HepG2 (cell line): ENCODE measurements around the gene HELB. TPM values are rescaled to one million over a fixed set of nuclear protein-coding genes. Genes with fewer than 3 reads are reported as not detected.

Experiments used
- ARNT2 ChIP-seq: sonication (generic); formaldehyde crosslinking; IDR thresholded peaks from 2 replicates; pipeline ENCODE4 v1.8.0; 2022; ENCODE audit warnings: mild to moderate bottlenecking, low read depth, missing genetic modification reagents, moderate library complexity
- ATF7 ChIP-seq, 2 experiments: fragments of 450-650 bp in 1 of 2; sonication (generic) in 1 of 2; formaldehyde crosslinking in 1 of 2; IDR thresholded peaks; 2 replicates each; pipeline versions ENCODE4 v1.4.0 to v1.6.1; 2016 to 2020; ENCODE audit warnings: antibody characterized with exemption in 1 of 2, mild to moderate bottlenecking in 1 of 2, missing genetic modification reagents in 1 of 2
- IKZF1 ChIP-seq: fragments of 450-650 bp; IDR thresholded peaks from 2 replicates; pipeline ENCODE4 v1.7.1; 2016
- IKZF4 ChIP-seq: sonication (generic); formaldehyde crosslinking; IDR thresholded peaks from 2 replicates; pipeline ENCODE4 v1.5.1; 2020; ENCODE audit warnings: borderline replicate concordance, mild to moderate bottlenecking, low read depth, missing genetic modification reagents; ENCODE audit errors: not compliant biosample characterization
- MEF2D ChIP-seq: sonication (generic); formaldehyde crosslinking; IDR thresholded peaks from 2 replicates; pipeline ENCODE4 v1.5.1; 2020; ENCODE audit warnings: mild to moderate bottlenecking, missing genetic modification reagents
- MTF1 ChIP-seq: sonication (generic); formaldehyde crosslinking; IDR thresholded peaks from 2 replicates; pipeline ENCODE4 v1.5.0; 2020; ENCODE audit warnings: missing genetic modification reagents
- TAF1 ChIP-seq: sonication (generic); formaldehyde crosslinking; IDR thresholded peaks from 2 replicates; pipeline ENCODE4 v1.4.0; 2020; ENCODE audit warnings: missing genetic modification reagents
- TBX3 ChIP-seq: fragments of 450-650 bp; IDR thresholded peaks from 2 replicates; pipeline ENCODE4 v1.6.1; 2017; ENCODE audit warnings: antibody characterized with exemption, mild to moderate bottlenecking, inconsistent platforms, borderline replicate concordance
- THYN1 ChIP-seq: sonication (generic); formaldehyde crosslinking; IDR thresholded peaks from 2 replicates; pipeline ENCODE4 v1.8.1; 2023; ENCODE audit warnings: low read depth, mild to moderate bottlenecking, moderate library complexity, missing genetic modification reagents, borderline replicate concordance
- TOPORS ChIP-seq: sonication (generic); formaldehyde crosslinking; IDR thresholded peaks from 2 replicates; pipeline ENCODE4 v1.8.0; 2023; ENCODE audit warnings: mild to moderate bottlenecking, missing genetic modification reagents
- ZNF160 ChIP-seq: sonication (generic); formaldehyde crosslinking; IDR thresholded peaks from 2 replicates; pipeline ENCODE4 v1.8.0; 2022; ENCODE audit warnings: mild to moderate bottlenecking, inconsistent platforms, missing genetic modification reagents
- ZNF292 ChIP-seq: sonication (generic); formaldehyde crosslinking; IDR thresholded peaks from 2 replicates; pipeline ENCODE4 v1.8.1; 2022; ENCODE audit warnings: mild to moderate bottlenecking, low read depth, missing genetic modification reagents, borderline replicate concordance
- ZNF335 ChIP-seq: sonication (generic); formaldehyde crosslinking; IDR thresholded peaks from 2 replicates; pipeline ENCODE4 v1.4.0; 2020; ENCODE audit warnings: missing genetic modification reagents
- ZNF543 ChIP-seq: sonication (generic); formaldehyde crosslinking; IDR thresholded peaks from 2 replicates; pipeline ENCODE4 v1.4.0; 2020; ENCODE audit warnings: mild to moderate bottlenecking, missing genetic modification reagents
- ZNF570 ChIP-seq: sonication (generic); formaldehyde crosslinking; IDR thresholded peaks from 2 replicates; pipeline ENCODE4 v1.4.0; 2020; ENCODE audit warnings: mild to moderate bottlenecking, missing genetic modification reagents, borderline replicate concordance
- ZSCAN22 ChIP-seq: sonication (generic); formaldehyde crosslinking; IDR thresholded peaks from 2 replicates; pipeline ENCODE4 v1.4.0; 2020; ENCODE audit warnings: mild to moderate bottlenecking, missing genetic modification reagents
- polyA plus RNA-seq, 8 experiments: library from polyadenylated mRNA; depleted of rRNA in 3 of 8; stranded (reverse) in 7 of 8; unstranded in 1 of 8; fragments of >200 nt; fragmentation: Illumina TruSeq in 4 of 8; extraction: Trizol in 4 of 8; gene quantifications; 2 replicates each; pipeline versions ENCODE4 v1.2.1 to v1.2.3, GENCODE V29; 2011 to 2016; ENCODE audit warnings: low read depth in 4 of 8, missing spikeins in 1 of 8, mixed read lengths in 1 of 8; ENCODE audit not compliant: insufficient read depth in 1 of 8
- total RNA-seq, 5 experiments: library from RNA; depleted of rRNA; stranded (reverse); fragments of >200 nt; fragmentation: Illumina TruSeq; extraction: Trizol; gene quantifications; 2 replicates each; pipeline ENCODE4 v1.2.3, GENCODE V29; 2016; ENCODE audit warnings: low read depth in 1 of 5
- TF ChIP-seq, protein P1 (sequence below): sonication (generic); formaldehyde crosslinking; IDR thresholded peaks from 2 replicates; pipeline ENCODE4 v1.5.0; 2020; ENCODE audit warnings: missing genetic modification reagents, mild to moderate bottlenecking, borderline replicate concordance
- TF ChIP-seq, protein P2 (sequence below): sonication (generic); formaldehyde crosslinking; IDR thresholded peaks from 2 replicates; pipeline ENCODE4 v1.5.0; 2020; ENCODE audit warnings: mild to moderate bottlenecking, missing genetic modification reagents
- TF ChIP-seq, protein P3 (sequence below): sonication (generic); formaldehyde crosslinking; IDR thresholded peaks from 2 replicates; pipeline ENCODE4 v1.4.0; 2020; ENCODE audit warnings: missing genetic modification reagents

HELB gene
- total and polyA plus RNA-seq, 2 of the 13 experiments (the other 11 are each of a cell fraction or from before 2014, with no cell fraction given), result 1.7 to 3.7 TPM

DNA sequence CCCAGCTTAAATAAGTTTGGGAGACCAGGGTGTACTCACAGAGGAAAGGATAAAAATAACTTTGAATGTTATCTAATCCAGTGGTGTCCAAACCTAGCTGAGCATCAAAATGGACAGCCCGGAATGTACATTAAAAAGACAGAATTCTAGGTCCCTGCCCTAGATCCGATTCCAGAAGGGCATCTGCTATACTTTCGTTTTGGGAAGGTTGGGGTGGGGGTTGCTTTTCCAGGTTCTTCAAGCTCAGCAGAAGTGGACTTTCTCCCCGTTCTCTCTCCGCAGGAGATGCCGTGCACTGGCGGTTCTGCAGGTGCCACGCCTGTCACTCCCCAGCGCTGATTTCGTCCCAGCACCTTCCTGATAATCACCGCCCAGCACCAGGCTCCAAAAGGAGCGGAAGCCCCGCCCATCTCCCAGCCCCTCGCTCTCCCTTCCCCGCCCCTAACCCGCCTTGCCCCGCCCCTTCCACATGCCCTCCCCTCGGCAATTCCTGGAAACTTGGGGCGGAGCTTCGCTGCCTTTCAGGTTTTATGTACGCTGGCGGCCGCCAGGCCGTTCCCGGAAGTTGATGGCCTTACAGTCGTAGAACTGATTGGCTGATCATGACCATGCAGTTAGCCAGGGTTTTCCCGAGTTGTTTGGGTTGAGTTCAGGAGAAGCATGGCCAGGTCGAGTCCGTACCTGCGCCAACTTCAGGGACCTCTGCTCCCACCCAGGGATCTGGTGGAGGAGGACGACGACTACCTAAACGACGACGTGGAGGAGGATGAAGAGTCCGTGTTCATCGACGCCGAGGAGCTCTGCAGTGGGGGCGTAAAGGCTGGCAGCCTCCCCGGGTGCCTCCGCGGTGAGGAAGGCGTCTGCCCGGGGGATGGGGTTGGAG lies at the start of gene HELB (continued):
- TF ChIP-seq, protein P1, sequence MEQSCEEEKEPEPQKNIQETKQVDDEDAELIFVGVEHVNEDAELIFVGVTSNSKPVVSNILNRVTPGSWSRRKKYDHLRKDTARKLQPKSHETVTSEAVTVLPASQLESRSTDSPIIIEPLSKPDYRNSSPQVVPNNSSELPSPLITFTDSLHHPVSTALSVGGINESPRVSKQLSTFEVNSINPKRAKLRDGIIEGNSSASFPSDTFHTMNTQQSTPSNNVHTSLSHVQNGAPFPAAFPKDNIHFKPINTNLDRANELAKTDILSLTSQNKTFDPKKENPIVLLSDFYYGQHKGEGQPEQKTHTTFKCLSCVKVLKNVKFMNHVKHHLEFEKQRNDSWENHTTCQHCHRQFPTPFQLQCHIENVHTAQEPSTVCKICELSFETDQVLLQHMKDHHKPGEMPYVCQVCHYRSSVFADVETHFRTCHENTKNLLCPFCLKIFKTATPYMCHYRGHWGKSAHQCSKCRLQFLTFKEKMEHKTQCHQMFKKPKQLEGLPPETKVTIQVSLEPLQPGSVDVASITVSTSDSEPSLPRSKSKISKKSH (CRISPR knock-in tag), result no peak
- no peak for TF ChIP-seq ARNT2 (CRISPR knock-in tag)
- peak; percentile 82 for TF ChIP-seq TAF1 (CRISPR knock-in tag)
- no peak for TF ChIP-seq TOPORS (CRISPR knock-in tag)
- TF ChIP-seq ZNF335 (CRISPR knock-in tag), result no peak
- no peak for TF ChIP-seq IKZF4 (CRISPR knock-in tag)
- TF ChIP-seq TBX3, result no peak
- TF ChIP-seq, protein P2, sequence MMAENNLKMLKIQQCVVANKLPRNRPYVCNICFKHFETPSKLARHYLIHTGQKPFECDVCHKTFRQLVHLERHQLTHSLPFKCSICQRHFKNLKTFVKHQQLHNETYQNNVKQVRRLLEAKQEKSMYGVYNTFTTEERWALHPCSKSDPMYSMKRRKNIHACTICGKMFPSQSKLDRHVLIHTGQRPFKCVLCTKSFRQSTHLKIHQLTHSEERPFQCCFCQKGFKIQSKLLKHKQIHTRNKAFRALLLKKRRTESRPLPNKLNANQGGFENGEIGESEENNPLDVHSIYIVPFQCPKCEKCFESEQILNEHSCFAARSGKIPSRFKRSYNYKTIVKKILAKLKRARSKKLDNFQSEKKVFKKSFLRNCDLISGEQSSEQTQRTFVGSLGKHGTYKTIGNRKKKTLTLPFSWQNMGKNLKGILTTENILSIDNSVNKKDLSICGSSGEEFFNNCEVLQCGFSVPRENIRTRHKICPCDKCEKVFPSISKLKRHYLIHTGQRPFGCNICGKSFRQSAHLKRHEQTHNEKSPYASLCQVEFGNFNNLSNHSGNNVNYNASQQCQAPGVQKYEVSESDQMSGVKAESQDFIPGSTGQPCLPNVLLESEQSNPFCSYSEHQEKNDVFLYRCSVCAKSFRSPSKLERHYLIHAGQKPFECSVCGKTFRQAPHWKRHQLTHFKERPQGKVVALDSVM (CRISPR knock-in tag), result peak; percentile 94
- TF ChIP-seq ZNF570 (CRISPR knock-in tag), result no peak
- TF ChIP-seq ZNF292, result peak; percentile 45; the same call in 1 of the 2 replicates
- 0 out of 2 replicates have a peak, but pooled peaks have one; percentile 35 for TF ChIP-seq MEF2D (CRISPR knock-in tag)
- TF ChIP-seq, protein P3, sequence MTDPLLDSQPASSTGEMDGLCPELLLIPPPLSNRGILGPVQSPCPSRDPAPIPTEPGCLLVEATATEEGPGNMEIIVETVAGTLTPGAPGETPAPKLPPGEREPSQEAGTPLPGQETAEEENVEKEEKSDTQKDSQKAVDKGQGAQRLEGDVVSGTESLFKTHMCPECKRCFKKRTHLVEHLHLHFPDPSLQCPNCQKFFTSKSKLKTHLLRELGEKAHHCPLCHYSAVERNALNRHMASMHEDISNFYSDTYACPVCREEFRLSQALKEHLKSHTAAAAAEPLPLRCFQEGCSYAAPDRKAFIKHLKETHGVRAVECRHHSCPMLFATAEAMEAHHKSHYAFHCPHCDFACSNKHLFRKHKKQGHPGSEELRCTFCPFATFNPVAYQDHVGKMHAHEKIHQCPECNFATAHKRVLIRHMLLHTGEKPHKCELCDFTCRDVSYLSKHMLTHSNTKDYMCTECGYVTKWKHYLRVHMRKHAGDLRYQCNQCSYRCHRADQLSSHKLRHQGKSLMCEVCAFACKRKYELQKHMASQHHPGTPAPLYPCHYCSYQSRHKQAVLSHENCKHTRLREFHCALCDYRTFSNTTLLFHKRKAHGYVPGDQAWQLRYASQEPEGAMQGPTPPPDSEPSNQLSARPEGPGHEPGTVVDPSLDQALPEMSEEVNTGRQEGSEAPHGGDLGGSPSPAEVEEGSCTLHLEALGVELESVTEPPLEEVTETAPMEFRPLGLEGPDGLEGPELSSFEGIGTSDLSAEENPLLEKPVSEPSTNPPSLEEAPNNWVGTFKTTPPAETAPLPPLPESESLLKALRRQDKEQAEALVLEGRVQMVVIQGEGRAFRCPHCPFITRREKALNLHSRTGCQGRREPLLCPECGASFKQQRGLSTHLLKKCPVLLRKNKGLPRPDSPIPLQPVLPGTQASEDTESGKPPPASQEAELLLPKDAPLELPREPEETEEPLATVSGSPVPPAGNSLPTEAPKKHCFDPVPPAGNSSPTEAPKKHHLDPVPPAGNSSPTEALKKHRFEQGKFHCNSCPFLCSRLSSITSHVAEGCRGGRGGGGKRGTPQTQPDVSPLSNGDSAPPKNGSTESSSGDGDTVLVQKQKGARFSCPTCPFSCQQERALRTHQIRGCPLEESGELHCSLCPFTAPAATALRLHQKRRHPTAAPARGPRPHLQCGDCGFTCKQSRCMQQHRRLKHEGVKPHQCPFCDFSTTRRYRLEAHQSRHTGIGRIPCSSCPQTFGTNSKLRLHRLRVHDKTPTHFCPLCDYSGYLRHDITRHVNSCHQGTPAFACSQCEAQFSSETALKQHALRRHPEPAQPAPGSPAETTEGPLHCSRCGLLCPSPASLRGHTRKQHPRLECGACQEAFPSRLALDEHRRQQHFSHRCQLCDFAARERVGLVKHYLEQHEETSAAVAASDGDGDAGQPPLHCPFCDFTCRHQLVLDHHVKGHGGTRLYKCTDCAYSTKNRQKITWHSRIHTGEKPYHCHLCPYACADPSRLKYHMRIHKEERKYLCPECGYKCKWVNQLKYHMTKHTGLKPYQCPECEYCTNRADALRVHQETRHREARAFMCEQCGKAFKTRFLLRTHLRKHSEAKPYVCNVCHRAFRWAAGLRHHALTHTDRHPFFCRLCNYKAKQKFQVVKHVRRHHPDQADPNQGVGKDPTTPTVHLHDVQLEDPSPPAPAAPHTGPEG (CRISPR knock-in tag), result no peak
- peak; percentile 62; the same call in 1 of the 2 replicates for TF ChIP-seq ZNF160 (CRISPR knock-in tag)
- no peak for TF ChIP-seq IKZF1
- TF ChIP-seq ATF7 (IDR thresholded peaks at IDR 0.05), result no peak
- peak; percentile 52; the same call in 1 of the 2 replicates for TF ChIP-seq ATF7 (CRISPR knock-in tag; IDR thresholded peaks at IDR 0.05)
- TF ChIP-seq ZNF543 (CRISPR knock-in tag), result no peak
- no peak for TF ChIP-seq MTF1 (CRISPR knock-in tag)
- TF ChIP-seq ZSCAN22, result no peak
- no peak for TF ChIP-seq THYN1
